Measurements from ENCODE around the gene MARK3. TPM values are rescaled to one million over a fixed set of nuclear protein-coding genes. Genes with fewer than 3 reads are reported as not detected.

Gene MARK3
- total RNA-seq, 4 donors from 2014 or later: 109 to 143 (median 125) TPM

- peak overlapping the region in 1 of 4 donors; percentile 3 for H3K27ac ChIP-seq
- 72 to 75% methylated on average over 8 to 10 of the region's 10 CpGs for WGBS, 2 donors
- peaks cover 0 to 5% (median 4%) of the 10 kb centered on the region in 4 donors for H3K4me1 ChIP-seq
- H3K4me3 ChIP-seq: no peak overlapping the region
- no peak for DNase-seq (ENCODE audit: low spot score in 2 of 2)
- H3K36me3 ChIP-seq: peaks cover 0 to 70% (median 14%) of the 10 kb centered on the region in 3 donors
- TF ChIP-seq CTCF (IDR thresholded peaks at IDR 0.05): no peak
- no peak for TF ChIP-seq POLR2A (IDR thresholded peaks at IDR 0.05)
- H3K9me3 ChIP-seq: no peaks in the 10 kb centered on the region
- H3K27me3 ChIP-seq: no peaks in the 10 kb centered on the region
Measured at GRCh38 chr14:103499709-103500108, 114.5 kb downstream of the MARK3 start.

- DNase-seq (ENCODE audit: low spot score in 2 of 2): peak; percentile 90 to 93
- Histone ChIP-seq H3K27me3 (no peaks in the 10 kb centered on the region), H3K4me3 (no peak overlapping the region), H3K36me3 (peaks cover 0 to 70% (median 20%) of the 10 kb centered on the region in 3 donors), H3K9me3 (no peaks in the 10 kb centered on the region), H3K4me1 (peaks cover 0 to 5% (median 4%) of the 10 kb centered on the region in 4 donors), H3K27ac (peak overlapping the region in 3 of 4 donors; percentile 3 to 82 (median 62))
- 35 to 41% methylated on average over 17 of the region's 17 CpGs for WGBS, 2 donors
- TF ChIP-seq CTCF (IDR thresholded peaks at IDR 0.05) (peak; percentile 86 to 91 (median 88)), EP300 (IDR thresholded peaks at IDR 0.05) (peak in 1 of 2 donors; percentile 43), POLR2A (IDR thresholded peaks at IDR 0.05) (no peak)
Measured at GRCh38 chr14:103500148-103500990, 115.2 kb downstream of the MARK3 start.

GRCh38 chr14:103501041-103501870 is 116.0 kb downstream of the MARK3 start:
- no peaks in the 10 kb centered on the region for H3K27me3 ChIP-seq
- H3K27ac ChIP-seq: peak overlapping the region in 1 of 4 donors; percentile 3
- 82 to 84% methylated on average over 11 of the region's 11 CpGs for WGBS, 2 donors
- no peak for DNase-seq (ENCODE audit: low spot score in 2 of 2)
- H3K9me3 ChIP-seq: no peaks in the 10 kb centered on the region
- TF ChIP-seq POLR2A (IDR thresholded peaks at IDR 0.05): no peak
- no peak for TF ChIP-seq CTCF (IDR thresholded peaks at IDR 0.05)
- TF ChIP-seq EP300 (IDR thresholded peaks at IDR 0.05): no peak
- H3K36me3 ChIP-seq: peaks cover 0 to 70% (median 20%) of the 10 kb centered on the region in 3 donors
- peaks cover 0 to 5% (median 4%) of the 10 kb centered on the region in 4 donors for H3K4me1 ChIP-seq
- H3K4me3 ChIP-seq: no peak overlapping the region

- Histone ChIP-seq H3K4me3 (no peak overlapping the region), H3K27me3 (no peaks in the 10 kb centered on the region), H3K4me1 (peaks cover 0 to 5% (median 4%) of the 10 kb centered on the region in 4 donors), H3K27ac (no peak overlapping the region), H3K36me3 (peaks cover 0 to 69% (median 20%) of the 10 kb centered on the region in 3 donors), H3K9me3 (no peaks in the 10 kb centered on the region)
- TF ChIP-seq CTCF (IDR thresholded peaks at IDR 0.05) (no peak), POLR2A (IDR thresholded peaks at IDR 0.05) (no peak), EP300 (IDR thresholded peaks at IDR 0.05) (no peak)
- DNase-seq (ENCODE audit: low spot score in 2 of 2): no peak
- WGBS, 2 donors: 92 to 93% methylated on average over 9 of the region's 9 CpGs
Measured at GRCh38 chr14:103501921-103502669, 116.9 kb downstream of the MARK3 start.
